ENCODE results near the gene STEAP4. TPM values are rescaled to one million over a fixed set of nuclear protein-coding genes. Genes with fewer than 3 reads are reported as not detected.
A peak's percentile ranks its signal among the peaks of the same experiment; 100 is the strongest.
"Not testable (repeated sequence)": the region's sequence is repeated elsewhere in the genome, so short reads cannot be mapped to it uniquely, and the experiment has no call there.

The STEAP4 gene
- total RNA-seq, 1 donor from 2014 or later = 105 TPM

DNA sequence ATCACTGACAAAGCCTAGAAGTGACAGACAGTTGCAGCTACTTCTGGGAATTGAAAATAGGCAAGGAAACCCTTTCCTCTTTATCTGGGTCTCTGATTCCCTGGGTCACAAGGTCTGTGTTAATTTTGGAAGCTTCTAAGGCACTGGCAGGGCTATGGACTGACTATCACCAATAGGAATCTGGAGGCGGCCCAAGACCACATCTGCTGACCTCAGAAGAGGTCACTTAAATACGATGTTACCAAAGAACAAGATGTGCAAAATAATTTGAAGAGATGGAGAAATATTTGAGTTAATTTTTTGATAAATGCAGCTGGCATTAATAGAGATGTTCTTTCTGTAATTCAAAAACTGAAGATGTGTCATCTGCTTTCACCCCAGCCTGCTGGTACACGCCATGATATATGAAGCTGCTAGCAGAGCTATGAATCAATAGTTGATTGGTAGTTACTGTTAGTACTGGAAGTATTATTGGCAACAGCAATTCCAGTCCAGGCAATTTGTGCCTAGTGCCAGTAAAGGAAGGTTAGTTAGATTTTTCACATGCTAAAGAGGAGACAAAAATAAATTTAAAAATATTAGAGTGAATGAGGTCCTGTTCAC is 5.5 kb upstream of the STEAP4 start:
- peak; percentile 52 for DNase-seq (ENCODE audit: low spot score)

- DNase-seq (ENCODE audit: low spot score) = no peak
These were observed 5.0 kb upstream of the STEAP4 start for GRCh38 chr7:88311675-88312036.

- DNase-seq (ENCODE audit: low spot score) = no peak
These were observed 4.4 kb upstream of the STEAP4 start for GRCh38 chr7:88310956-88311674.

- DNase-seq (ENCODE audit: low spot score) = no peak
These were observed 3.1 kb upstream of the STEAP4 start for GRCh38 chr7:88309819-88310218.

DNA sequence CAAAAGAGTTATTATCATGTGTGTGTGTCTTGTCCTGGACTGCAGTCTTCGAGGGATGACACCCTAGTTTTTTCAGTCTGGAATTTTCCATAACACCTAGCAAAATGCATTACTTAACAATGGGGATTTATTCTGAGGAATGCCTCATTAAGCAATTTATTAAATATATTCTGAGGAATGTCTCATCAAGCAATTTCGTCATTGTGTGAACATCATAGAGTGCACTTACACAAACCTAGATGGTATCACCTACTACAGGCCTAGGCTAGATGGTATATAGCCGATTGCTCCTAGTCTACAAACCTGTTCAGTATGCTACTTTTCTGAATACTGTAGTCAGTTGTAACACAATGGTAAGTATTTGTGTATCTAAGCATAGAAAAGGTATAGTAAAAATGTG is 1.1 kb upstream of the STEAP4 start:
- DNase-seq (ENCODE audit: low spot score) = no peak

DNA sequence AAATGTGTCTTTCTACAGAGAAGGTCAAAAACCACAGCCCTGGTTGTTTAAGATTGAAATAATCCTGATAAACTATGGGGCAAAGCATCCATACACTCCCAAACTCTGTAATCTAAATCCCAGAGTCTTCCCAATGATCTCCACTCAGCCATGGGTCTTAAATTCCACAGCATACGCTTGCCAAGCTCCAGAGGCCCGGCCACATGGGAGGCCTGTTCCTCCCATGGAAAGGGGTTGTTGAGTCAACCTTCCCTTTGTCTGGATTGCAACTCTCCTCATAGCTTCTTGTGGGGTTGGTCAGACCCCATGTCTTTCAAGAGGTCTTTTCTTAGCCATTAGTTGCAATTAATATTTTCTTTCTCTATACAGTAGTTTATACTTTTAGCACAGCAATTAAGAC is 718 bp upstream of the STEAP4 start:
- no peak for DNase-seq (ENCODE audit: low spot score)

DNA sequence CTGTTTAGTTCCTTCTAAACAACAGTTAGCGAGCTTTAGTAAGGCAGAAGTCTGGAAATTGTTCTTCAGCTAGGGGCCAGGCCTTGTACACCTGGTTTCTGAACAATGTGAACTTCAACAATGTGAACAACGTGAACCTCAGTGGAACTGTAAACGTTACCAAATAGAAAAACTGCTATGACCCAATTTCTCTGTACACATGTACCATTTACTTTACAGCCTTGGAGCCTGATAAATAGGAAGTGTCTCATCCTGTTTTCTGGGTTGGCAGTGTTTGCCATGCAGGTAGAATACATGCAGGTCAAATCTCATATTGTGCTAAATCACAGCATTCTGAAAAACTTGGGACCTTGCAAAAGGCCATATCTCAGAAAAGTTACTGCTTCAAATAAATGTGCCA is 1.6 kb downstream of the STEAP4 start:
- no peak for DNase-seq (ENCODE audit: low spot score)

GRCh38 chr7:88302486-88302885 is 4.2 kb downstream of the STEAP4 start:
- no peak for DNase-seq (ENCODE audit: low spot score)

- DNase-seq (ENCODE audit: low spot score) = no peak
These were observed 4.8 kb downstream of the STEAP4 start for GRCh38 chr7:88301924-88302323.

- no peak for DNase-seq (ENCODE audit: low spot score)
These were observed 6.2 kb downstream of the STEAP4 start for GRCh38 chr7:88300401-88300945.

- no peak for DNase-seq (ENCODE audit: low spot score)
These were observed 7.6 kb downstream of the STEAP4 start for GRCh38 chr7:88299126-88299525.

DNA sequence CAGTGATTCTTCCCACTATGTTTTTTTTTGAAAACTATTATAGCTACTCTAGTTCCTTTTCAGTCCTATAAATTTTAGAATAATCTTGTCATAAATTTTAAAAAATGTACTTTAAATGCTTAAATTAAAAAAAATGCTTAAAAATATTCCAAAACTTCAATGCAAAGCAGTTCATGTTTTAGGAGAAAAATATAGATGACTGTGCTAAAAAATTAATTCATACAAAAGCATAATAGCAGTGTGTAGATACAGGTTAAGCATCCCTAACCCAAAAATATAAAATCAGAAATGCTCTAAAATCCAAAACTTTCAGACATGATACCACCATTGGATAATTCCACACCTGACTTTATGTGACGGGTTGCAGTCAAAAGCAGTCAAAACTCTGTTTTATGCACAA is 12.8 kb downstream of the STEAP4 start:
- no peak for DNase-seq (ENCODE audit: low spot score)

DNA sequence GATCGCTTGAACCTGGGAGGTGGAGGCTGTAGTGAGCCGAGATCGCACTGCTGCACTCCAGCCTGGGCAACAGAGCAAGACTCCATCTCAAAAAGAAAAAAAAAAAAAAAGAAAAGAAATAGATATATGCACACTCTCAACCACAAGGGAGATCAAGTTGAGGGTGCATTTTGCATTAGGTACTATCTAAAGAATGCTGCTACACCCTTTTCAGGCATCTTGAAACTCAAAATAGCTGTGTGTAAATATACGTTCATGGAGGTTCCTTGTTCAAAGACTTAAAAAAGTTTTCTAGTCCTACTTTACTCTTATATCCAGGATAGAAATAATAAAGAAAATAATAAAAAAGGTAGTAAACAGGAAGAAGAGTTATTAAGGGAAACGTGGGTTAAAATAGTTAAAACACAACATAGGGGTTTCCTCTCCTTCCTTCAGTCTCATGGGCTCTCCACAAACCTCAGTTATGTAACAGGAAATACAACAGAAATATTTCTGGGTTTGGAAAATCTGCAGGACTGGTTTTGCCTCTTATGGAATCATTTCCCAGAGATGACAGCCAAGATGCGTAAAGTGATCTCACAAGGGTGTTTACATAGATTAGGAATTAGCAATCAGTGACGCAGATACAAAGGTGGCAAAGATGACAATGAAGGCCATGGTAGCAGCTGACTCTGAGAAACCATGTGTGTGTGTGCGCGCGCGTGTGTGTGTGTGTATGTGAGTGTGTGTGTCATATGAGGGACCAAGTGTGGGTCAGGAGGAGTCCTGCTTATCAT is 15.1 kb downstream of the STEAP4 start:
- DNase-seq (ENCODE audit: low spot score) = no peak

GRCh38 chr7:88290491-88290890 is 16.2 kb downstream of the STEAP4 start:
- no peak for DNase-seq (ENCODE audit: low spot score)

DNA sequence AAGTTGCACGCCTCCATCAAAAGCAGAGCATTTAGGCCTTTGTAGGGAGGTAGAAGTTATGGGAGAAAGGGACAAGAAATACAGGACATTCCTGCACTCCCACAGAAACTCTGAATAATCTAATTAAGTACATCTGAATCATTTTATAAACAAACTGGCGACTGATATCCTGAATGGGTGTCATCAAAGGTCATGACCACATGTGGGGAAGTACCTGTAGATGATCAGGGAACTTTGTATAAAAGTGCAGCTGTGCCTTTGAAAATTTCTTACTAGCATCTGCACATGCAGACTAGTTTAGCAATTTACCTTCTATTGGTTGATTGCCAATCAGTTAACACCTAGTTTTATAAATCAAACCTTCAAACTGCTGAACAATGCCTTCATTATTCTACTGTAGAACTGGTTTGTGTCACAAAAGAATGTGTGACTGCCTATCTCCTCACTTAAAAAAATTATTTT is 17.1 kb downstream of the STEAP4 start:
- DNase-seq (ENCODE audit: low spot score) = no peak

DNA sequence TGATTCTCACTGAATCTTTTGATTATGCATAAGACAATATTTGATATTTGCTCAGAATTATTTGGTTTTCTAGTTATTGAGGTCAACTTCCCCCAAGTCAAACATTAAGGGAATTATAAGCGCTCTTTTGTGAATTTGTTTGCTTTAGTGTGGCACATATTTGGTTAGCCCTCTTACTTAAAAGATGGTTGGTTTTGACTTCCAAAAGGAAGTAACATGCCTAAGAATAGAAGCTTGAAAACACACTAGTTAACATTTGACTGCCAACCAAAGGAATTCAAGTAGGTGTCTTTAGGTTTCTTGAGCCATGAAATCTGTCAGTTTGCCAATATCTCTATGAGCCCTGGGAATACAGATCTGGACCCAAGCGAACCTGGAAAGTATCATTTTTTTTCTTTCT is 24.9 kb downstream of the STEAP4 start:
- no peak for DNase-seq (ENCODE audit: low spot score)

DNA sequence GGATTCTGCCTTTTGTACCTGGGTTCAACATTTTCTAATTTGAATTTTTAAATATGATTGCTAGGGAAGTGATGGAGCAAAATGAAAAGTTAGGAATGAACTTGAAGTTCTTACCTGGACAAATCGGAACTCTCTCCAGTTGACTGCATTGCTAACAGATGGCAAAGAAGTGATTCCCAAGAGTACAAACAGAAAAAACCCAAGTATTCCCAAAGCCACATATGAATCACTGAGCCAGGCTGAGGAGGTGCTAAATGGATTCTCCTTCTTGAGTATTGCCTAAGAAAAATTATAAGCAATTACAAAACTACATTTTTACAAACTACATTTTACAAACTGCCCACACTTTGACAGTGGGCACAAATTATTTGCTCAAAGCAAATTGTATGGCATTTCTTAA is 25.9 kb downstream of the STEAP4 start:
- no peak for DNase-seq (ENCODE audit: low spot score)

DNA sequence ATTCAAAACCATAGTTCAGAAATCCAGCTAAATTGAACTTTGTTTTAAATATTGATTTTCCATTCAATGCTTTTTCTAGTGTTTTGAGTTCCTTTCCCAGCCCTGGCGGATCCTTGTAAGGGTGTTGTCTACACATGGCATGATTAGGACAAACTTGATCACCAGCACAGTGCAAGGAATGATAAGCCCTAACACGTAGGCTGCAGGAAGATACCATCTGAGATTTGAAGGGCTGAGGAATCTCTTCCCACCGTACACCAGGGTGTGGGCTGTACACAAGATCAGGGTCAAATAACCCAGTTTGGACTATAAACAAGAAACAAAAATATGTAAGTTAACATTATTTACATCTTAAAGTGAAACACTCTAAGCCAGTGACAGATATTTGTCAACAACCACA is 27.4 kb downstream of the STEAP4 start:
- DNase-seq (ENCODE audit: low spot score) = no peak

DNA sequence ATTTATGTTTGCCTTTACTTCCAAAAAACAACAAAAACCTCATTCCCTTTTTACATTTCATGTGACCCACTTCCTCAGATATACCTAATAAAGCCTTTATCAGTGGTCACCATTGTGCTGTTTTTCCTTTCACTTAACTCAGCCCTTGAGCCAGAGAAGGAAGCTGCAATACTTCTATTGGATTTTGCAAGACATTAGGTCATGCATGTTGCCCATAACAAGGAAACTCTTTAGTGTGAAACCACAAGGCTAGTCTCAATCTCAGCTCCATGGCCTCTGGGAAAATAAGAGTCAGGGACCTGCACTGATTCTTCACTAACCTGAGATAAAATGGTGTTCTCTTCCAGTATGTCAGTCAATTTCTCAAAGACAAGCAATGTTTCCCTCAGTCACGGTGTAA is 27.8 kb downstream of the STEAP4 start:
- DNase-seq (ENCODE audit: low spot score) = no peak

DNA sequence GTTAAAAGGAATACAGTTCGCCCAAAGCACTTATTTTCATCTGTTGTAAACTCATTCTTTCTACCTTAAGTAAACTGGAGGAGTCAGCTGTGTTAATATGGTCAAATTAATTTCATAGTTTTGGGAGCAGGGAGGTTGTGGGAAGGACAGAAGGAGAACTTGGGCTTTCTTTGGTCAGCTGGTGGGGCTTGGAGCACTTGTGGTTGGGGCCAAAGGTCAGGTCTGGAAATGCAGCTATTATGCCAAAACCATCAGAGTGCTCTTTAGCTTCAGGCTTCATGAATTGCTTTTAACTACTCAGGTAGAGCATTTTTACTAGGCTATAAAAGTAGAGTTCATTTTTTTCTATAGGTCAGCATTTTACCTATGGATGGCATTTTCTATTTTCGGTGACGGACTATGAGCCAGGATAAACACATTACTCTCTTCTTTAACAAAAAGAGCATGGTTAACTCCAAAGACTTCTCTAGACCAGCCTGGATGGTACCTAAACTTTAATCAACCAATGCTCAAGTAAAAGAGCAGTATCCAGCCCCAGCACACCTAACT is 30.0 kb downstream of the STEAP4 start:
- no peak for DNase-seq (ENCODE audit: low spot score)

- not testable (repeated sequence) for DNase-seq (ENCODE audit: low spot score)
These were observed 31.8 kb downstream of the STEAP4 start for GRCh38 chr7:88274856-88275255.

GRCh38 chr7:88269586-88269985 is 37.1 kb downstream of the STEAP4 start:
- DNase-seq (ENCODE audit: low spot score) = no peak
